Skeletal muscle cell (primary cell): ENCODE data around the gene MTRF1L.
"Not testable (repeated sequence)": the region's sequence is repeated elsewhere in the genome, so short reads cannot be mapped to it uniquely, and the experiment has no call there.

ENCODE experiments used
- DNase-seq: peaks from one replicate; pipeline ENCODE4 v3.0.0-alpha.2; 2010; ENCODE audit warnings: low read depth
- H3K4me3 ChIP-seq: 2 replicates; pipeline ENCODE4 v1.5.1; 2011; ENCODE audit warnings: low read depth, mild to moderate bottlenecking, control low read depth, low read length, moderate library complexity

MTRF1L gene

GRCh38 chr6:152977556-152977955 lies 25.0 kb downstream of the MTRF1L start:
- no peak for DNase-seq

GRCh38 chr6:152976749-152977148 lies 25.8 kb downstream of the MTRF1L start:
- no peak for DNase-seq
- no peak overlapping the region for H3K4me3 ChIP-seq

More at GRCh38 chr6:152977556-152977955, 25.0 kb downstream of the MTRF1L start:
- no peak overlapping the region for H3K4me3 ChIP-seq

- no peak overlapping the region for H3K4me3 ChIP-seq
- no peak for DNase-seq
These were observed 27.1 kb downstream of the MTRF1L start for GRCh38 chr6:152975204-152975915.

GRCh38 chr6:152973916-152974315 lies 28.6 kb downstream of the MTRF1L start:
- no peak overlapping the region for H3K4me3 ChIP-seq
- DNase-seq = no peak

GRCh38 chr6:152969688-152970418 lies 32.7 kb downstream of the MTRF1L start:
- H3K4me3 ChIP-seq = no peak overlapping the region
- no peak for DNase-seq

GRCh38 chr6:152966168-152966894 lies 36.2 kb downstream of the MTRF1L start:
- not testable (repeated sequence) for DNase-seq

GRCh38 chr6:152959333-152959732 lies 43.2 kb downstream of the MTRF1L start:
- DNase-seq = no peak

More at GRCh38 chr6:152966168-152966894, 36.2 kb downstream of the MTRF1L start:
- not testable (repeated sequence) for H3K4me3 ChIP-seq

GRCh38 chr6:152957796-152958195 lies 44.7 kb downstream of the MTRF1L start:
- H3K4me3 ChIP-seq = no peak overlapping the region
- no peak for DNase-seq

More at GRCh38 chr6:152959333-152959732, 43.2 kb downstream of the MTRF1L start:
- no peak overlapping the region for H3K4me3 ChIP-seq

- no peak overlapping the region for H3K4me3 ChIP-seq
- no peak for DNase-seq
These were observed 48.1 kb downstream of the MTRF1L start for GRCh38 chr6:152954443-152954842.

GRCh38 chr6:152952866-152953509 lies 49.5 kb downstream of the MTRF1L start:
- DNase-seq = no peak
- no peak overlapping the region for H3K4me3 ChIP-seq

GRCh38 chr6:152952045-152952444 lies 50.5 kb downstream of the MTRF1L start:
- H3K4me3 ChIP-seq = no peak overlapping the region
- DNase-seq = no peak

GRCh38 chr6:152950240-152950639 lies 52.3 kb downstream of the MTRF1L start:
- no peak for DNase-seq
- no peak overlapping the region for H3K4me3 ChIP-seq

GRCh38 chr6:152948150-152948768 lies 54.2 kb downstream of the MTRF1L start:
- DNase-seq = peak; percentile 13
- no peak overlapping the region for H3K4me3 ChIP-seq

- no peak overlapping the region for H3K4me3 ChIP-seq
- DNase-seq = no peak
These were observed 55.5 kb downstream of the MTRF1L start for GRCh38 chr6:152946995-152947394.

GRCh38 chr6:152946484-152946883 lies 56.0 kb downstream of the MTRF1L start:
- H3K4me3 ChIP-seq = no peak overlapping the region
- no peak for DNase-seq

GRCh38 chr6:152943260-152943897 lies 59.1 kb downstream of the MTRF1L start:
- no peak for DNase-seq
- H3K4me3 ChIP-seq = no peak overlapping the region

GRCh38 chr6:152942319-152942869 lies 60.1 kb downstream of the MTRF1L start:
- no peak overlapping the region for H3K4me3 ChIP-seq
- no peak for DNase-seq

- no peak overlapping the region for H3K4me3 ChIP-seq
- DNase-seq = no peak
These were observed 60.8 kb downstream of the MTRF1L start for GRCh38 chr6:152941746-152942145.
